Choroid plexus epithelial cell (primary cell): ENCODE results near the gene HLCS.

Experiments
- DNase-seq: peaks from one replicate; pipeline ENCODE4 v3.0.0-alpha.2; 2010; ENCODE audit warnings: low read depth
- H3K4me3 ChIP-seq: 2 replicates; pipeline ENCODE4 v1.5.1; 2011; ENCODE audit warnings: low read depth, mild to moderate bottlenecking, control low read depth, low read length, moderate library complexity
- CTCF ChIP-seq: conservative IDR thresholded peaks from 2 replicates; pipeline ENCODE4 v1.5.1; 2011; ENCODE audit warnings: low read depth, mild to moderate bottlenecking, control low read depth, inconsistent platforms, low read length, moderate library complexity

The HLCS gene

DNA sequence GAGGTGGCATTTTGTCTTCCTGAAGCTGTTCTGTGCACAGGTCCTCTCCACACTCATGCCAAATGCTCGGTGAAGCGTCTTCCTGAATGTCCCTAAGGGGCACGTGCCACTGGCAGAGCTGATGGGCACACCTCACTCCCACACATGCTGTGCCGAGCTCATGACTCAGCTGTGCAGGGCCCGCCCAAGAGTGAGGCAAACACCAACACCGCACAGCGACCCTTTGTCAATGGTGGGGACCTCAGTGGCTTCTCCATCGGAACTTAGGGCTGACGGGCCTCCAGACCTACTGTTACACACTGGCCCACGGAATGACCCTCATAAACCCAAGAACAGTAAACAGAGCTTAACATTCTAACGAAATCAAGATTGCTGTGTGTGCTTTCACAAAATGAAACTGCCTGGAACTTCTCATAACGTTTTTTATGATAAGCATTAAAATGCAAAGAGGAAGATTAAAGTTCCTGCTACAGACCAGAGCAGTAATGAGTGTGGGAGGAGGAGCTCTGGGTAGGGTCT, 178.3 kb downstream of the HLCS start:
- no peak for DNase-seq
- H3K4me3 ChIP-seq = no peak overlapping the region
- no peak for TF ChIP-seq CTCF

DNA sequence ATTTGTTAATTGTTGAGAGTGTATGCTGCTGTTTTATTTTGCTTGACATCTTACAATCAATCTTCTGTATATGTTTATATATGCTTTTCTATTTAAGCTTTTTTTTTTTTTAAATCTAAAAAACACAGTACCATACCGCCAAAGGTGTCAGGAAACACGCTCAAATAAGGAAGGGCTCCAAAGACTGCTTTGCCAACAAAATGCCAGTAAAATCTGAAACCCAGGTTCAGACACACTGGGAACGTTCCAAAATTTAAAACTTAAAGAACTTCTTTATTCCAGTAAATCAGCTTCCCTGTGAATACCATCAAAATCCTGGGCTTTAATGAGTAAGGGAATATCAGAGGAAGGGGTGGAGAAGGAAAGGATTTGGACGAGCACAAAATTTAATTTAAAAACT, 180.3 kb downstream of the HLCS start:
- no peak for DNase-seq
- H3K4me3 ChIP-seq = no peak overlapping the region
- TF ChIP-seq CTCF = no peak

- no peak for TF ChIP-seq CTCF
- no peak for DNase-seq
- H3K4me3 ChIP-seq = no peak overlapping the region
These were observed 180.9 kb downstream of the HLCS start for GRCh38 chr21:36785615-36786014.

DNA sequence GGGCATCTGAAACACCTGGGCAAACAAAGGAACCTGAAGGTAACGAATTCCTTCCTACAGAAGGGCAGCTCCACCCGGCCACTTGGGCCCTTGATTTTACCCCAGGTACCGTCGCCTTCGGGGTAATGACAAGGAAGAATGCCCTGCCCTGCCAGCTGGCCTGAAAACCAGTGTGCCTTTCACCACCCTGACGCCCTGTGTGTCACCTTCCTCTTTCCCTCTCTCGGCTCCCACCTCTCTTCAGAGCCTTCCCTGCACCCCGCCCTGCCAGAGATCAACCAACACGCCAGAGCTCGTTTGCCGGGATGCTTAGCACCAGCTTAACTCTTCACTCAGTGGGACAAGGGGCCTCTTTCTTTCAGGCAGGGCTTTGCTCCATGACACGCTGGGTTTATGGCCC, 181.5 kb downstream of the HLCS start:
- no peak for DNase-seq
- no peak for TF ChIP-seq CTCF
- H3K4me3 ChIP-seq = no peak overlapping the region

DNA sequence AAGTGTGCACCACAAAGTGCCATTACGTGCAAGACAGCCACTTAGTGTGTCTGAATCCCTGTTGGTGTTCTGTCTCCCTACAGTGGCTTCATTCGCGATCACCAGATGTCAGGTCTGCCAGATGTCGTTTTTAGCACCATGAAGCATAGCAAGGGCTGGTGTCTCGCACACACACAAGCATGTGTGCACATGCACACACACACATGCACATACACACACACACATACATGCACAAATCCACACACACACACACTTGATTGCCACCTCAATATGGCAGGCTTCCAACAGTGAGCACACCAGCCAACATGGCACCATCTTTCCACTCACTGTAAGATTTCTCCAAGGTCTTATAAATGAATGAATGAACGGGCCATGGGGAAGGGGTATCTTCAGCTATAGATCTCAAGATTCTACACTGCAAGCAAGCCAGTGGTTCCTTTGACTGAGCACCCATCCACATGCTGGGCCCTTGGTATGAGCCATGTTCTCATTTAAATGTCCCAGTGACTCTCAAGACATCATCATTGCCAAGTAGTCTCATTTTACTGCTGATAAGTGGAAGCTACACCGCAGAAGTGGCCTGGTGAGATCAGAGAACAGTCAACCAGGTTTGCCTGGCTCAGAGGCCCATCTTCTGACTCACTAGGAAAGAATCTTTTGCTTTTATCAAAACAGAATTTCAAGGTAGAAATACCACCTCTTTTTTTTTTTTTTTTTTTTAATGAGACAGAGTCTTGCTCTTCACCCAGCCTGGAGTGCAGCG, 182.7 kb downstream of the HLCS start:
- H3K4me3 ChIP-seq = no peak overlapping the region
- no peak for TF ChIP-seq CTCF
- DNase-seq = peak; percentile 95

GRCh38 chr21:36780861-36781260, 185.6 kb downstream of the HLCS start:
- no peak overlapping the region for H3K4me3 ChIP-seq
- no peak for TF ChIP-seq CTCF
- DNase-seq = no peak
